KOPT-K1 (cell line): ENCODE measurements around the gene NR1H2.
"Not testable (repeated sequence)": the region's sequence is repeated elsewhere in the genome, so short reads cannot be mapped to it uniquely, and the experiment has no call there.

Experiments used
- H3K27ac ChIP-seq: fragments of 200-600 bp; sonication (generic); 2 replicates; pipeline ENCODE4 v1.5.1; 2016; ENCODE audit warnings: antibody characterized with exemption, mild to moderate bottlenecking, low read depth, low read length; ENCODE audit not compliant: poor library complexity, severe bottlenecking
- H3K36me3 ChIP-seq: fragments of 200-600 bp; sonication (generic); 2 replicates; pipeline ENCODE4 v1.5.1; 2017; ENCODE audit warnings: antibody characterized with exemption, mild to moderate bottlenecking, low read length, moderate library complexity; ENCODE audit not compliant: insufficient read depth
- H3K9me3 ChIP-seq: fragments of 200-600 bp; sonication (generic); 2 replicates; pipeline ENCODE4 v1.5.1; 2017; ENCODE audit warnings: antibody characterized with exemption, low read length, mild to moderate bottlenecking; ENCODE audit not compliant: insufficient read depth, poor library complexity, severe bottlenecking

NR1H2 gene

GRCh38 chr19:50333737-50334617 is 42.3 kb upstream of the NR1H2 start:
- Histone ChIP-seq H3K27ac (peak overlapping the region; percentile 35), H3K36me3 (no peaks in the 10 kb centered on the region), H3K9me3 (no peaks in the 10 kb centered on the region)

DNA sequence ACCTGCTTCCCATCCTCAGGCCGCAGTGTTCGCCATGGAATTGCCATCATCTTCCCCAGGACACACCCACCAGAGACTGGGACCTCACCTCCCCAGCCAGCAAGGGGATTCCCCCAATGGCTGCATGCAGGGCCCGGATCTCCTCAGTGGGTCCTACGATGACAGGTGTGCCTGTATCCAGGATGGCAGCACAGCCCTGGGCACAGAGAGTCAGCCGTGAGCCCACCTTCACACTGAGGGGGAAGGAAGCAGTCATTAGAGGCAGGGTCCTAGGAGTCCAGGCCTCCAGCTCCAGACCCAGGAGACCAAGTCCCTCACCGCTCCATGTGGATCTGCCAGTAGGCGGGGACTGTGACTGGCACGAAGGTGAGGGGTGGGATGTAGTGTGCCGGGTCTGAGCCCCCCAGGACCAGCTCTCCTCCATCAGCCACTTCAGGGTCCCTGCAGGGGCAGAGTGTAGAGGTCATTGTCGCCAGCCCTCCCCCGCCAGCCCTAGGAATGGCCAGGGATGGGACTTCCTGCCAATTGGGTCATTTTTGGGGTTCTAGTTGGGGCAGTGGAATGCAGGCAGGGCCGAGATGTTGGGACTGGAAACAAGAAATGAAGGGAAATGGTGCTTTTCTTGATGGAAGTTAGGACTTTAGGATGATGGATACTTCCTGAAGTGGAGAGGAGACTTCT is 41.4 kb upstream of the NR1H2 start:
- Histone ChIP-seq H3K9me3 (no peaks in the 10 kb centered on the region), H3K27ac (no peak overlapping the region), H3K36me3 (no peaks in the 10 kb centered on the region)

DNA sequence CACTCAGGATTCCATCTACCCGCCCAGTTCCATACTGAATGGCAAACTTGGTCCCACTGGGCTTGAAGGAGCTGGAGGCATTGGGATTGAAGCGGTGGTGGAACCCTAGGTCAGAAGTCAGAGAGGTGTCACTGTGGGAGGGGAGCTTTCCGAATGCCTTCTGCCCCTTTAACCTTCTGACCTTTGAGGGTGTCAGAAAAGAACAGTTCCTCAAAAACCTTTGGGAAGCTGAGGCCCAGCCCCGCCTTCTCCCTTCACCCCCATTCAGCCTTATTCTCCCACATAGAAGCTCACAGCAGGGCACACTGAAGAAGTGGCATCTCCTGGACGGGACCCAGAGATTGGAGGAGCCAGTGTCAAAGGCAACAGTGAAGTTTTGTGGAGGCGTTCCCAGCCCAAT is 39.2 kb upstream of the NR1H2 start:
- H3K9me3 ChIP-seq, H3K27ac ChIP-seq, H3K36me3 ChIP-seq: not testable (repeated sequence)

GRCh38 chr19:50340331-50340730 is 35.9 kb upstream of the NR1H2 start:
- Histone ChIP-seq H3K27ac (no peak overlapping the region), H3K9me3 (peaks cover 4% of the 10 kb centered on the region), H3K36me3 (no peaks in the 10 kb centered on the region)

DNA sequence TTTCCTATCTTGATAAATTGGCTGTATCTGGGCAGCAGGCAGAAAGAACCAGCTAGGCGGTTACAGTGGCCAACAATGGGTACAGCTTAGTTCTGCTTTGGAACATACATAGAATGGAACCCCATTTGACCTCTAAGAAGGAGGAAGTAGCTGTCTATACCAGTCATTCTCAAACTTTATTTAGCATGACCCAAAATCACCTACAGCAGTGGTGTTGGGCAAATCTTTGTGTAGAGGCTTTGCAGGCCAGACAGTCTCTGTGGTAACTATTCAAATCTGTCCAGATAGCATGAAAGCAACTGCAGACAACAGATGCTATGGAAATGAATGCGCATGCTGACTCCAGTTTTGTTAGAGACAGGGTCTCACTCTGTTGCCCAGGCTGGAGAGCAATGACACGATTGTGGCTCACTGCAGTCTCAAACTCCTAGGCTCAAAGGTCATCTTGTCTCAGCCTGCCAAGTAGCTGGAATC is 35.1 kb upstream of the NR1H2 start:
- H3K36me3 ChIP-seq = no peaks in the 10 kb centered on the region
- H3K9me3 ChIP-seq = peaks cover 4% of the 10 kb centered on the region
- H3K27ac ChIP-seq = no peak overlapping the region

DNA sequence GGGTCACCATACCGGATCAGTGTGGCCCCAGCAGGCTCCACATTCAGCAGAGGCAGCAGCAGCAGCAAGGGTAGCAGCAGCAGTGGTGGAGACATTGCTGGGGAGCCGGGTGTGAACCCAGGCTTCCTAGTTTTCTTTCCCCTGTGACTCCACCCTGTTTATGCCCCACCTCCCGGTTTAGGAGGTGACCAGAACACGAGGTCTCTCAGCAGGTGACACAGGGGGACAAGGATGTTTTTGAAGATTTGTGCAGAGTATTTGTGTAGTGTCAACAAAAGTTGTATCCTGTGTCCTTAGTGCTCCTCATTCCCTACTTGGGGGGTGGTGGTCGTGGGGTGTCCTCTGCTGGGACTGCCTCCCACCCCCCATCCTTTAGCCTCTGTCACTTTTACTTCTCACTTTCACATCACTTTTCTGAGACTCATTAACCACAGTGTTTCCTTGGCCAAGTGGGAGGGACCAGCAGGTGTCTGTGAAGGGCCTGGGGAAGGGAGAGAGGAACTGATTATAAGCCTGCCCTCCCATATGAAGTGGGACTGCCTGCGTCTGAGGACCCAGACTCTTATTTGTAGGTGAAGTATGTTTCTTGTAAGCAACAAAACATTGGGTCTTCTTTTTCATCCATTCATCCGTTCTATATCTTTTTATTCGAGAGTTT is 31.5 kb upstream of the NR1H2 start:
- Histone ChIP-seq H3K9me3 (peaks cover 4% of the 10 kb centered on the region), H3K27ac (no peak overlapping the region), H3K36me3 (no peaks in the 10 kb centered on the region)

- not testable (repeated sequence) for H3K27ac ChIP-seq, H3K36me3 ChIP-seq, H3K9me3 ChIP-seq
Measured at GRCh38 chr19:50347089-50347581, 29.1 kb upstream of the NR1H2 start.

DNA sequence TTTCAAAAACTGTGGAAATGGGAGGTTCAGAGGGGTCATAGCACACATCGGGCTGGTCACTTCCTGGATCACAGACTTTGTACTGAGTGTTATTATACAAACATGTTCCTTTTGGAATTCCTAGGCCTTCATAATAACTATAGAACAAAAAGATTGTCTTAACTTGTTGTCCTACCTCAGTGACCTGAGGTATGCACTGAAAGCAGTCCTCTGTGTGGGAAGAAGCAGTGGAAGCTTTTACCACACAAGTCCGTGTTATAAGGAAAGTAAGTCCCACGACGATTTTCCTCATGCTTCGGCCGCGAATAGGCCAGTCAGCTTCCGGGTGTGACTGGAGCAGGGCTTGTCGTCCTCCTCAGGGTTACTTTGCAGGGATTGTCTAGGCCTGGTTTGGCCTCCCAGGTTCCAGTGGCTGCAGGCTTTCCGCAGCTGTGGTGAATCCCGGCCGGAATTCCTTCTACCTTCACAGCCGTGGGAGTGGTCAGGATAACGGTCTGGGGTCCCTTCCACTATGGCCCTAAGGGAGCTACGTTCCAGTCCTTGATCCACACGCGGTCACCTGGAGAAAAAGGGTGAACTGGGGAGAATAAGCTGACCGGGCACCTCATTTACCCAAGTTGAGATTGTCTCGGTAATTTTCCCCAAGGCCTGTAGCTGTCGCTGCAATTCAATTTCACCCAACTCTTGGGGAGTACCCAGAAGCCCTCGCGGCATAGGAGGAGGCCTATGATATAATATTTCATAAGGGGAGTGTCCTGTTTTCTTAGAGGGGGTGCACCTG is 26.8 kb upstream of the NR1H2 start:
- peaks cover 4% of the 10 kb centered on the region for H3K9me3 ChIP-seq
- no peaks in the 10 kb centered on the region for H3K36me3 ChIP-seq
- no peak overlapping the region for H3K27ac ChIP-seq

GRCh38 chr19:50352242-50352641 is 24.0 kb upstream of the NR1H2 start:
- H3K36me3 ChIP-seq = no peaks in the 10 kb centered on the region
- no peaks in the 10 kb centered on the region for H3K9me3 ChIP-seq
- no peak overlapping the region for H3K27ac ChIP-seq

DNA sequence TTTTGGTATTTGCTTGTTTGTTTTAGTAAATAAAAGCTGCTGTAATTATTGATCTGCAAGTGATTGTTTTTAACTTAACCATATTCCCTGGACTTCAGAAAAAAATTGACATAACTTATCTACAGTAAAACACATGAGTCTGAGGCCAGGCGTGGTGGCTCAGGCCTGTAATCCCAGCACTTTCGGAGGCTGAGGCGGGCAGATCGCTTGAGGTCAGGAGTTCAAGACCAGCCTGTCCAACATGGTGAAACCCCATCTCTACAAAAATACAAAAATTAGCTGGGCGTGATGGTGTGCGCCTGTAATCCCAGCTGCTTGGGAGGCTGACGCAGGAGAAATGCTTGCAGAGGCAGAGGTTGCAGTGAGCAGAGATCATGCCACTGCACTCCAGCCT is 22.8 kb upstream of the NR1H2 start:
- not testable (repeated sequence) for H3K27ac ChIP-seq, H3K36me3 ChIP-seq, H3K9me3 ChIP-seq

- Histone ChIP-seq H3K36me3 (no peaks in the 10 kb centered on the region), H3K27ac (peak overlapping the region; percentile 74), H3K9me3 (no peaks in the 10 kb centered on the region)
Measured at GRCh38 chr19:50356691-50357177, 19.5 kb upstream of the NR1H2 start.

- H3K27ac ChIP-seq = peak overlapping the region; percentile 74
- H3K36me3 ChIP-seq = no peaks in the 10 kb centered on the region
- no peaks in the 10 kb centered on the region for H3K9me3 ChIP-seq
Measured at GRCh38 chr19:50357178-50358100, 18.8 kb upstream of the NR1H2 start.

GRCh38 chr19:50358483-50359327 is 17.6 kb upstream of the NR1H2 start:
- no peaks in the 10 kb centered on the region for H3K9me3 ChIP-seq
- peak overlapping the region; percentile 74 for H3K27ac ChIP-seq
- no peaks in the 10 kb centered on the region for H3K36me3 ChIP-seq
